Bronchial epithelial cell (primary cell): ENCODE measurements around the gene DLEC1. TPM values are rescaled to one million over a fixed set of nuclear protein-coding genes. Genes with fewer than 3 reads are reported as not detected.
A peak's percentile ranks its signal among the peaks of the same experiment; 100 is the strongest.

Experiments used
- DNase-seq: peaks from one replicate; pipeline ENCODE4 v3.0.0-alpha.2; 2010; ENCODE audit warnings: low read depth
- FAIRE-seq: peaks from 2 replicates; lab custom pipeline; 2011; peaks lifted over from hg19 to GRCh38; lab: Jason Lieb, UNC
- H3K27me3 ChIP-seq: 2 replicates; pipeline ENCODE4 v1.5.1; 2011; ENCODE audit warnings: low read length; ENCODE audit not compliant: control insufficient read depth, insufficient read depth
- H3K36me3 ChIP-seq: 2 replicates; pipeline ENCODE4 v1.5.1; 2011; ENCODE audit warnings: low read length; ENCODE audit not compliant: control insufficient read depth, insufficient read depth
- H3K4me3 ChIP-seq: 2 replicates; pipeline ENCODE4 v1.5.1; 2011; ENCODE audit warnings: mild to moderate bottlenecking, low read depth, low read length, control low read depth
- total RNA-seq: library from RNA; depleted of rRNA; stranded (reverse); fragments of >200 nt; gene quantifications from 2 replicates; pipeline ENCODE4 v1.2.1, GENCODE V29; 2014
- TF ChIP-seq, protein P1 (sequence below): IDR thresholded peaks from 2 replicates; pipeline ENCODE4 v1.5.1; 2011; ENCODE audit warnings: mild to moderate bottlenecking, moderate library complexity, low read length, control low read depth, inconsistent platforms; ENCODE audit not compliant: insufficient read depth, severe bottlenecking

DLEC1 gene
- total RNA-seq, 1 donor from 2014 or later: 0.26 TPM

DNA sequence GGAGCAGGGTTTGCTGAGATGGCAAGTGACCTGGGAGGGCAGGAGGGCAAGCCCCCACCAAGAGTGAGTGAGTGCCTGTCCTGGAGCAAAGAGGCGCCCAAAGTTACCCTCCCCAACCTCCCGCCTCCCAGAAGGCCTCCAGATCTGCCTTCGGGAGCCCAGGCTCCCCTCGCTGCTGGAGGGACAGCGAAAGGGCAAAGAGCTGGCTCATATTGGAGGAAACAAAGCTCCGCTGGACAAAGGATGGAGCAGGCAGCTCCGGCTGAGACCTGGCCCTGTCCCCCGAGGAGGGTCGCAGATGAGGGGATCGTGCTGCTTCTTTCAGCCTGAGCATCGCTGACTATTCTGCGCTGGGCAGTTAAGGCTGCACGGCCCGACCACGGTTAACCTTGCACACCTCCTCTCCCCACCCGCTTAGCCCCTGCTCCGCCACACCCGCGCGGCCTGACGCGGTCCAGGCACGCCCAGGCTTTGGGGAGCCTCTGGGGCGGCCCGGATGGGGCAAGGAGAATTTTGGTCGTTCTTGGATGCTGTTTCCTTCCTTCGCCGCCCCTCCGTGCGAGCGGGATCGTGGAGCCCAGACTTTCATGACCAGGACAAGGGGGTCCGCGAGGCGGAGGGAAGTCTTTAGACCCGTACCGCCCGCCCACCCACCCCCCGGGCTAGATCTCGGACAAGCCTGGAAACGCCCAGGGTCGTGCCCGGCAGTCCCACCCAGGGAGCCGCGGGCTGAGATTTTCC is 10.2 kb upstream of the DLEC1 start:
- FAIRE-seq (no peak), DNase-seq (no peak)
- TF ChIP-seq, protein P1, sequence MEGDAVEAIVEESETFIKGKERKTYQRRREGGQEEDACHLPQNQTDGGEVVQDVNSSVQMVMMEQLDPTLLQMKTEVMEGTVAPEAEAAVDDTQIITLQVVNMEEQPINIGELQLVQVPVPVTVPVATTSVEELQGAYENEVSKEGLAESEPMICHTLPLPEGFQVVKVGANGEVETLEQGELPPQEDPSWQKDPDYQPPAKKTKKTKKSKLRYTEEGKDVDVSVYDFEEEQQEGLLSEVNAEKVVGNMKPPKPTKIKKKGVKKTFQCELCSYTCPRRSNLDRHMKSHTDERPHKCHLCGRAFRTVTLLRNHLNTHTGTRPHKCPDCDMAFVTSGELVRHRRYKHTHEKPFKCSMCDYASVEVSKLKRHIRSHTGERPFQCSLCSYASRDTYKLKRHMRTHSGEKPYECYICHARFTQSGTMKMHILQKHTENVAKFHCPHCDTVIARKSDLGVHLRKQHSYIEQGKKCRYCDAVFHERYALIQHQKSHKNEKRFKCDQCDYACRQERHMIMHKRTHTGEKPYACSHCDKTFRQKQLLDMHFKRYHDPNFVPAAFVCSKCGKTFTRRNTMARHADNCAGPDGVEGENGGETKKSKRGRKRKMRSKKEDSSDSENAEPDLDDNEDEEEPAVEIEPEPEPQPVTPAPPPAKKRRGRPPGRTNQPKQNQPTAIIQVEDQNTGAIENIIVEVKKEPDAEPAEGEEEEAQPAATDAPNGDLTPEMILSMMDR: no peak

DNA sequence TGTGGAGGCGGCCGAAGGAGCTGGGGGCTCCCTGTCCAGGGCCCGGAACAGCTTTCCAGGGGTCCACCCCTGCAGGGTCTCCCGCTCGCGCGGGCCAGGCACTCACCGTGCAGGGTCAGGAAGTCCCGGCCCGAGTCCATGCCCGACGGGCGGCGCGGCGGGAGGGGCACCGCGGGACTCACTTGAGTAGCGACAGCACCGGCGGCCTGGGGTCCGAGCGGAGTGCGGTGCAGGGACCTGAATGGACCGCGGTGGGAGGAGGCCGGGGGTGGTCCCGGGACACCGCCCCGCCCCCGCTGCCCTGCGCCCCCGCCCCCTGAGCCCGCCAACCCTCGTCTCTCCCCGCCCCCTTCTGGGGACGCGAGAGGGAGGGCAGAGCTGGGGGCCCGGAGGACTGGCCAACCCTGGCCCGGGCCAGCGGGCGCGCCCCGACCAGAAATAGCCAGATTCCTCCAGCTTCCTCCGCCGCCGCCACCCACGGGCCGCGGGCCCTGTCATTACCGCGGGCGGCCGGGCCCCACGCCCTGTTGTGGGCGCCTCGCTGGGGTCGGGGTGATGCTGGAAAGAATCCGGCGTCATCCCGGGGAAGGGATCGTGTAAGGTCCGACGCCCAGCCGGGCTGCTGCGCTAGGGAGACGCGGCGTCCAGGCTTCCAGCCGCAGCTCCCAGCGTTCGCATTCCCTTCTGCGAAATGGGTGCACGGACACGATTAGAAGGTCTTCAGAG is 9.4 kb upstream of the DLEC1 start, which contains the start of gene PLCD1:
Gene PLCD1, minus strand, starts transcription at position 243 of the 726 bp plus-strand sequence. Its CDS starts 103 bp downstream, at position 140.
- Histone ChIP-seq H3K36me3 (peaks cover 2% of the 10 kb centered on the region), H3K27me3 (no peaks in the 10 kb centered on the region), H3K4me3 (peak within 1 kb of the TSS; percentile 55)
- FAIRE-seq (no peak), DNase-seq (no peak)
- TF ChIP-seq, protein P1: no peak

More for the DNA sequence above, 10.2 kb upstream of the DLEC1 start:
- Histone ChIP-seq H3K27me3 (no peaks in the 10 kb centered on the region), H3K4me3 (peak overlapping the region; percentile 55), H3K36me3 (peaks cover 2% of the 10 kb centered on the region)

DNA sequence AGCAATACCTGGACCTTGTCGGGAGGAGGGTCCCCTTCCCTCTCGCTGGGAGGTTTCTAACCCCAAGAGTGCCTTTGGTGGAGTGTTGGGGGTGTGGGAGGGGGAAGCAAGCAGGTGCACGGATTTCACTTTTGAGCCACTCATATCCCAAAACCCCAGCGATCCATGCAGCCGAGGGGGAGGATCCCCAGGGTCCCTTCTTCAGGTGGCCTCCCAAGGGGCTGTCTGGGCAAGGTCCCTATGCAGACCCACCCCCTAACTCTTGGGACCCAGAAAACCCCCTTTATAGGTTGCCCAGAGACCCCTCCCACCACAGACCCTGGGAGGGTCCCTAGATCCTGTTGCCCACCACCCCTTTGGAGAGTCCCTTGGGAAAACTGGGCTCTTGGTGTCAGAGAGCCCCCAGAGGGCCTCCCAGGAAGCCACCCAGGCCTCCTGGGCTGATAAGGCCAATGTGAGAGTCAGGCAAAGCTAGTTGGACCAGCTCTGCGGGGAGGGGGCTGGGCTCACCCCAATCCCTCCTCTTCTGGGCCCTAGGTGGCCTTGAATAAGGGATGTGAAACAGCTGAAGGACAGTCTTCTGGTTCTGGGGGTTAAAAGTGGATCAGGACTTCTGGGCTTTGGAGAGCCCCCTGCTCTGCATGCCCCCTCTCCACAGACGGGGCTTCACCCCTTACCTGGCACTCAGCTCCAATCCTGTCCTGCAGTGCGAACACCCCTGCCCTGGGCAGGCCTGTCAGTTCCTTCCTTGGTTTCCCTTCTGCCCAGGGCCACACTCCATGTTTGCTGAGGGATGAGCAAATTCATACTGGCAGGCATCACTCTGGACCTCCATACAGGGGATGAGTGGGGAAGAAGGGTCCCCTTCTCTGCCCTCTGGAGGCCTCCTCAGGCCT is 8.6 kb upstream of the DLEC1 start:
- Histone ChIP-seq H3K36me3 (peaks cover 2% of the 10 kb centered on the region), H3K27me3 (no peaks in the 10 kb centered on the region), H3K4me3 (peak overlapping the region; percentile 55)
- DNase-seq (peak; percentile 29), FAIRE-seq (no peak)
- TF ChIP-seq, protein P1: no peak

DNA sequence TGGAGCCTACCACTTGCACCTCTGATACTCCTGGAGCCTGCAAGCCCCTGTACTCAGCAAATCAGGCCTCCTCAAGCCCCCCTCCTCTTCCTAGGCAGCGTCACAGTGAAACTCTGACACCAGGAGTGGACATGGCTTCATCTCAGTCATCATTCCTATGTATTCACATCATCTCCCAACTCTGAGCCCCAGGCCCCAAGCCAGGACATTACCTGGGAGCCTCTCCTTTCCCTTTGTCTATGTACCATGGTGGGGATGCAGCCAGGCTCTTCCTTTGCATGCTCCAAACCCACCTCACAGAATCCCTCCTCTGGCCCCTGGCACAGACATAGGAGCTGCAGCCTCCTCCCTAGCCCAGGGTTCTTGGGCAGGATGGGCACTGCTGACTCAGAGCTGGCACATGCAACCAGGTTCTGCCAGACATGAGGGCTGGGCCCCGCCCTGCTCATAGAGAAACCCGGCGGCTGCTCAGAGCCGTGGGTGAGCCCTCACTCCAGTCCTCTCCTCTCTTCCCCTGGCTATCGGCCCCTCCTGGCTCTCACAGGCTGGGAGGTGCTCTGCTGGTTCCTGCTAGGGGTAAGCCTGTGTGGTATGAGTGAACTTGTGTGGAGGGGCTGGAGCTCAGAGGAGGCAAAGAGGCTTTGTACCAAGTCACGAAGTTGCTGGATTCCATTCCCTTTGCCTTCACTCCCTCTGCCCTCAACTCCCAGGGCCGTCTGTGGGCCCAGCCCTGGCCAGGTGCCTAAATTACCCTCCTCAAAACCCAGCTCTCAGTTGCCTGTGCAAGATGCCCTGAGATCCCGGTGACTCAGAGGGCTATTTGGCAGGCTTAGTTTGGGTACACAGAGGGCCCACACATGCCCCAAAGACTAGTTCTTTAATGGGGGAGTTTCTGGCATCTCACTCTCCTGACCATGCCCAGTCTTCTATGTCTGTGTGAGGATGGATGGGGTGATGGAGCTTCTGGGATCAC is 7.7 kb upstream of the DLEC1 start:
- Histone ChIP-seq H3K36me3 (peaks cover 2% of the 10 kb centered on the region), H3K4me3 (no peak overlapping the region), H3K27me3 (no peaks in the 10 kb centered on the region)
- DNase-seq (peak; percentile 90), FAIRE-seq (peak; percentile 18)
- TF ChIP-seq, protein P1: no peak
